Middle frontal gyrus (tissue), 1 donor: ENCODE results near the gene PNLDC1.
A peak's percentile ranks its signal among the peaks of the same experiment; 100 is the strongest.
"Not testable (repeated sequence)": the region's sequence is repeated elsewhere in the genome, so short reads cannot be mapped to it uniquely, and the experiment has no call there.

Source experiments
- DNase-seq: peaks from one replicate; pipeline ENCODE4 v3.0.0-alpha.2; 2015; ENCODE audit warnings: low spot score; ENCODE audit errors: extremely low spot score

The PNLDC1 gene

GRCh38 chr6:159848552-159848951 is 48.5 kb downstream of the PNLDC1 start:
- DNase-seq = not testable (repeated sequence)

- not testable (repeated sequence) for DNase-seq
Measured at GRCh38 chr6:159849851-159850250, 49.8 kb downstream of the PNLDC1 start.

GRCh38 chr6:159852877-159853276 is 52.8 kb downstream of the PNLDC1 start:
- no peak for DNase-seq

- DNase-seq = no peak
Measured at GRCh38 chr6:159853754-159854153, 53.7 kb downstream of the PNLDC1 start.

- DNase-seq = no peak
Measured at GRCh38 chr6:159854959-159855358, 54.9 kb downstream of the PNLDC1 start.

- DNase-seq = no peak
Measured at GRCh38 chr6:159858259-159858658, 58.2 kb downstream of the PNLDC1 start.

GRCh38 chr6:159860482-159860881 is 60.4 kb downstream of the PNLDC1 start:
- DNase-seq = no peak

- DNase-seq = no peak
Measured at GRCh38 chr6:159862103-159862502, 62.0 kb downstream of the PNLDC1 start.

- DNase-seq = peak; percentile 24
Measured at GRCh38 chr6:159863341-159863740, 63.3 kb downstream of the PNLDC1 start.

GRCh38 chr6:159865226-159865920 is 65.3 kb downstream of the PNLDC1 start:
- no peak for DNase-seq

- DNase-seq = no peak
Measured at GRCh38 chr6:159866286-159867247, 66.5 kb downstream of the PNLDC1 start.
